MM.1S (cell line): ENCODE data around the gene SHTN1.

ENCODE experiments used
- DNase-seq: peaks from one replicate; pipeline ENCODE4 v3.0.0-alpha.2; 2015
- H2AFZ ChIP-seq: fragments of 300-600 bp; sonication (generic); 2 replicates; pipeline ENCODE4 v1.6.0; 2016; ENCODE audit warnings: antibody characterized with exemption, low read length
- H3F3A ChIP-seq: fragments of 300-600 bp; sonication (generic); 2 replicates; pipeline ENCODE4 v1.6.1; 2016; ENCODE audit warnings: mild to moderate bottlenecking, antibody characterized with exemption, low read length, moderate library complexity, mixed read lengths; ENCODE audit not compliant: insufficient read depth
- H3K27ac ChIP-seq: fragments of 300-600 bp; sonication (generic); 2 replicates; pipeline ENCODE4 v1.5.1; 2016; ENCODE audit warnings: mild to moderate bottlenecking, low read length
- H3K27me3 ChIP-seq: fragments of 300-600 bp; sonication (generic); replicated peaks from 2 replicates; pipeline ENCODE4 v1.6.0; 2016; ENCODE audit warnings: low read length; ENCODE audit not compliant: insufficient read depth
- H3K36me3 ChIP-seq: fragments of 300-600 bp; sonication (generic); replicated peaks from 2 replicates; pipeline ENCODE4 v1.6.1; 2016; ENCODE audit warnings: mild to moderate bottlenecking, low read length, mixed read lengths; ENCODE audit not compliant: insufficient read depth
- H3K4me1 ChIP-seq: fragments of 300-600 bp; sonication (generic); 2 replicates; pipeline ENCODE4 v1.6.1; 2016; ENCODE audit warnings: low read length, mixed read lengths
- H3K4me2 ChIP-seq: fragments of 300-600 bp; sonication (generic); 2 replicates; pipeline ENCODE4 v1.6.0; 2016; ENCODE audit warnings: low read depth, low read length
- H3K4me3 ChIP-seq: fragments of 300-600 bp; sonication (generic); 2 replicates; pipeline ENCODE4 v1.5.1; 2016; ENCODE audit warnings: low read length, mixed read lengths
- H3K79me2 ChIP-seq: fragments of 300-600 bp; sonication (generic); 2 replicates; pipeline ENCODE4 v1.6.1; 2016; ENCODE audit warnings: mixed run types, low read length, mixed read lengths
- H3K9ac ChIP-seq: fragments of 300-600 bp; sonication (generic); 2 replicates; pipeline ENCODE4 v1.6.1; 2016; ENCODE audit warnings: low read length, mixed read lengths
- H3K9me2 ChIP-seq: fragments of 300-600 bp; sonication (generic); replicated peaks from 2 replicates; pipeline ENCODE4 v1.6.1; 2016; ENCODE audit warnings: mild to moderate bottlenecking, low read length, mixed read lengths; ENCODE audit not compliant: insufficient read depth
- H3K9me3 ChIP-seq: fragments of 300-600 bp; sonication (generic); replicated peaks from 2 replicates; pipeline ENCODE4 v1.6.1; 2016; ENCODE audit warnings: mild to moderate bottlenecking, low read length, mixed read lengths; ENCODE audit not compliant: insufficient read depth
- H4K20me1 ChIP-seq: fragments of 300-600 bp; sonication (generic); 2 replicates; pipeline ENCODE4 v1.6.1; 2016; ENCODE audit warnings: mild to moderate bottlenecking, low read length, moderate library complexity, mixed read lengths; ENCODE audit not compliant: insufficient read depth
- CTCF ChIP-seq: fragments of 300-600 bp; sonication (generic); IDR thresholded peaks from 2 replicates; pipeline ENCODE4 v1.5.1; 2016; ENCODE audit warnings: antibody characterized with exemption, low read length, mixed read lengths
- EZH2 ChIP-seq: fragments of 300-600 bp; sonication (generic); optimal IDR thresholded peaks from 2 replicates; pipeline ENCODE3; 2017; ENCODE audit warnings: low read depth, mild to moderate bottlenecking, antibody characterized with exemption, low read length, mixed read lengths
- EZH2phosphoT487 ChIP-seq: fragments of 300-600 bp; sonication (generic); IDR thresholded peaks from 2 replicates; pipeline ENCODE4 v1.6.1; 2018; ENCODE audit warnings: antibody characterized with exemption, low read length

Gene SHTN1

GRCh38 chr10:116893686-116894037 is 111.3 kb downstream of the SHTN1 start:
- Histone ChIP-seq H3K27me3 (no peaks in the 10 kb centered on the region), H2AFZ (no peak overlapping the region), H4K20me1 (no peaks in the 10 kb centered on the region), H3K79me2 (no peaks in the 10 kb centered on the region), H3K9me3 (no peaks in the 10 kb centered on the region), H3F3A (no peaks in the 10 kb centered on the region), H3K9ac (no peak overlapping the region), H3K4me1 (no peaks in the 10 kb centered on the region), H3K4me3 (no peak overlapping the region), H3K36me3 (no peaks in the 10 kb centered on the region), H3K27ac (no peak overlapping the region), H3K4me2 (no peak overlapping the region), H3K9me2 (no peaks in the 10 kb centered on the region)
- DNase-seq: no peak
- TF ChIP-seq EZH2phosphoT487 (no peak), CTCF (no peak)

- H3K4me2 ChIP-seq: no peak overlapping the region
These were observed 111.9 kb downstream of the SHTN1 start for GRCh38 chr10:116892907-116893685.

GRCh38 chr10:116891208-116891607 is 113.8 kb downstream of the SHTN1 start:
- H3K27ac ChIP-seq: no peak overlapping the region
- DNase-seq: no peak
- no peak overlapping the region for H3K9ac ChIP-seq
- H3K9me2 ChIP-seq: no peaks in the 10 kb centered on the region
- H3K36me3 ChIP-seq: no peaks in the 10 kb centered on the region
- no peak overlapping the region for H3K4me2 ChIP-seq
- H2AFZ ChIP-seq: no peak overlapping the region
- H3K4me3 ChIP-seq: no peak overlapping the region
- no peaks in the 10 kb centered on the region for H3K79me2 ChIP-seq
- H4K20me1 ChIP-seq: no peaks in the 10 kb centered on the region
- no peaks in the 10 kb centered on the region for H3K27me3 ChIP-seq
- H3F3A ChIP-seq: no peaks in the 10 kb centered on the region
- no peak for TF ChIP-seq EZH2
- no peak for TF ChIP-seq EZH2phosphoT487
- TF ChIP-seq CTCF: no peak
- H3K4me1 ChIP-seq: no peaks in the 10 kb centered on the region
- no peaks in the 10 kb centered on the region for H3K9me3 ChIP-seq

More at GRCh38 chr10:116892907-116893685, 111.9 kb downstream of the SHTN1 start:
- Histone ChIP-seq H3K27ac (no peak overlapping the region), H3K27me3 (no peaks in the 10 kb centered on the region), H3K9me3 (no peaks in the 10 kb centered on the region), H3K4me3 (no peak overlapping the region), H3K4me1 (no peaks in the 10 kb centered on the region), H3K36me3 (no peaks in the 10 kb centered on the region), H2AFZ (no peak overlapping the region), H4K20me1 (no peaks in the 10 kb centered on the region), H3K9me2 (no peaks in the 10 kb centered on the region), H3K79me2 (no peaks in the 10 kb centered on the region), H3K9ac (no peak overlapping the region), H3F3A (no peaks in the 10 kb centered on the region)
- DNase-seq: no peak
- TF ChIP-seq EZH2 (no peak), CTCF (no peak), EZH2phosphoT487 (no peak)
